Measurements from ENCODE around the gene FBXO42.
"Not testable (repeated sequence)": the region's sequence is repeated elsewhere in the genome, so short reads cannot be mapped to it uniquely, and the experiment has no call there.

Gene FBXO42

DNA sequence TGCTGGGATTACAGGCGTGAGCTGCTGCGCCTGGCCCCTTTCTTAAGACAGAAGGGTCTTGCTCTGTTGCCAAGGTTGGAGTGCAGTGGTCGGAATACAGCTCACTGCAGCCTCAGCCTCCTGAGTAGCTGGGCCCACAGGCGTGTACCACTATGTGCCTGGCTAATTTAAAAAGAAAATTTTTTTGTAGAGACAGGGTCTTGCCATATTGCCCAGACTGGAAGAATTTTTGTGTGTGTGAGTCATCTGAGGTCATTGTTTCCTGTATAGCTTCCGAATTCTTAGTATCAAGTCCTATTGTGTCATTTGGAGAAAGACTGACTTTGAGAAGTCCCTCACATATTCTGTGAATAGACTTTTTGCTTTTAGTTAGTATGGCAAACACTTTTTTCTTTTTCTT is 19.4 kb upstream of the FBXO42 start:
- DNase-seq, result no peak

DNA sequence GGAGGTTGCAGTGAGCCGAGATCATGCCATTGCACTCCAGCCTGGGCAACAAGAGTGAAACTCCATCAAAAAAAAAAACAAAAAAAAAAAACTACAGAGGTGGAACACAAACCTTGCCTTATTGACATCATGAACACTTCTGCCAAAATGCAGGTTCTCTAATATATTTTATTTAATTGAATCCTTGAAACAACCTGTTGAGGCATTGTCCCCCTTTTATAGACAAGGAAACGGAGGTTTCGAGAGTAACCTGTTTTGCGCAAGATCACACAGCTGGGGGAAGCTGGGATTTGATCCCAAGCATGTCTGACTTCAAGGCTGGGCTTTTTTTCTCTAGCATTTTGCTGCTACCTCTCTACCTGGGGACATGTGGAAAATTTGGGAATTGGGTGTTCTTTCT is 17.5 kb upstream of the FBXO42 start:
- no peak for DNase-seq

DNA sequence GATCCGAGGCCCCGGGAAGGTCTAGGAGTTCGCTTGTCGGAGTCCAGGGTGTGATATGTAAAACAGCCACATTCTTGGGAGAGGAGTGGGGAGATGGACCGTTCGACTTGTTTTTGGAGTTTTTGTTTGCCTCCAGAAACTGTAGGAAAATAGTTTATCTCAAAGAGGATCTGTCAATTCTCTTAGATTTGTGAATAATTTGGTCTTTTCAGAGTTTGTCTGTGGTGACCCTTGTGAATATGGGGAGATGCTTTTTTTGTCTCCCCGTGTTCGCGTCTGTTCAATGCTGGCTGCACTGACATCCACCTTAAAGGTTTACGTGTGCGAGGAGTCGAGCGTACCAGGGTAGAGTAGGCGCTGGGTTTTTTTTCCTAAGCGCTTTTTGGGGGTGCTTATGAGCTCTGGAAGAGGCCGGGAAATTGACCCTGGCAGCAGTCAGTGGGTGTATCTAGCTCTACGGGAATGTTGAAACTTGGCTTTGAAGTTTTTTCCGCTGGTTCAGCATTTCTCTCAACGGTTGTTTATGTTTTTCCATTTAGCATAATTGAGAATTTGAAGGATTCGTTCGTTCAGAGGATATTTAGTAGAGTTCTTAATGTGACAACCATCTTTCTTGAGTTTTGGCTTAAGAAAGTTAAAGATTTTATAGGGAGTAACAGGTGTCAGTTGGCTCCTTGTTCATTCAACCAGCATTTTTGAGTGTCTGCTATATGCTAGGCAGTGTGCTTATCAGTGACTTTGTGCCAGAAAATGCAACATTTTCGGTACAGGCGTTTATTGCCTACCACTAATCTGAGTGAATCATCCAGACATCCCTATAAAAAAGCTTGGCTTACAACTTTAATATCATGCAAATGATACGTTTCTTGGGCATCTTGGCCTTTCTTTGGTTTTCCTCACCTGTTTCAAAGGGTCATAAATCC is 15.9 kb upstream of the FBXO42 start:
- no peak for DNase-seq

DNA sequence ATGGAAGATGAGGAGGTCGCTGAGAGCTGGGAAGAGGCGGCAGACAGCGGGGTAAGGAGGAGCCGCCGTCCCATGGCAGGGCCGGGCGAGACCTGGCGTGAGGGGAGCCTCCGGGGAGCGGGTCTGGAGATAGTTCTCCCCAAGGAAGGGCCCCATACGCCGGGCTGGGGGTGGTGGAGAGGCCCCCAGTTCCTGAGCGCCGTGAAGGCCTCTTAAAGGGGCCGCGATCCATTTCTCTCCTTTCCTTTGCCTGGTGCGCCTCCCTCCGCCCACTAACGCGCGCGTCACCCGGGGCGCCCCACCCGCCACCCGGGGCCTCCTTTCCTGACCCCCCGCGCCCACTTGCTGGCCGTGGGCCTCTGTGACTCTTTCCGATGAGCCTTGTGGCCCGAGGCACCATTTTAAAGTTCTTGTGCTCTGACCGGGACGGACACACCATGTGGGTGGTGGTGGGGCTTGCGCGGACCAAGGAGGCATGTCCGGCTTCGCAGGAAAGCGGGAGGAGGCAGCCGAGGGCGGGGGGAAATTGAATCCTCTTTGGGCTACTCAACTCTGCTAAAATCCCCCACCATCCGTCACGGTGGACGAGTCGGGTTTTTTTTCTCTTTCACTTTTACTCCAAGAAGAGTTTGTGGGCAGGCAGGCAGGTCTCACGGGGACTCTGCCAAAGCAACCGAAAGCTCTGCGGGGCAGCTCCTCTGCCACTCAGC is 15.1 kb upstream of the FBXO42 start:
- peak; percentile 38 for DNase-seq

DNA sequence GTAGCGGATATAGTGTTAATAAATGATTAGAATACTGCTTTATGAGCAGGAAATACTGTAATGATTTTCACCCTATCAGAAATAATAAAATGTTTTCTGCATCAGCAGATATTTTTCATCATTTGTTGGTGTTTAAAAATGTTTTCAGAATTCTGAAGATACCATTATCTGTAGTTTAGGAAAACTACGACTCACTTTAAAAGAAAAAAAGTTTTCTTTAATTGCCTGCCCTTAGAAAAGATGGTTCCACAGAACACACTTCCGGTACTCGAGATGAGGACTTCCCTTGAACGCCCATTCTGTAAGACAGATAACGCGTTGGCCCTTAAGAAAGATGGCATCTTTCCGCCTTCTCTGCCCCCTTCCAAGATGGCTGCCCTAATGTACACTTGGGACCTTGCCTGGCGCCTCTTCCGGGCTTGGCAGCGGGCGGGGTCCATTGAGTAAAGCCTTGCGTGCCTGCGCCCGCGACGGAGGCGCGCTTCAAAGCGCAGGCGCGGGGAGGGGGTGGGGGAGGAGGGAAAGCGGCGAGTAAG is 14.5 kb upstream of the FBXO42 start, which contains the start of gene SZRD1:
Gene SZRD1, plus strand, starts transcription at position 521 of the 536 bp plus-strand sequence. CDS start 16 bp downstream, outside the sequence.
- DNase-seq, result no peak

DNA sequence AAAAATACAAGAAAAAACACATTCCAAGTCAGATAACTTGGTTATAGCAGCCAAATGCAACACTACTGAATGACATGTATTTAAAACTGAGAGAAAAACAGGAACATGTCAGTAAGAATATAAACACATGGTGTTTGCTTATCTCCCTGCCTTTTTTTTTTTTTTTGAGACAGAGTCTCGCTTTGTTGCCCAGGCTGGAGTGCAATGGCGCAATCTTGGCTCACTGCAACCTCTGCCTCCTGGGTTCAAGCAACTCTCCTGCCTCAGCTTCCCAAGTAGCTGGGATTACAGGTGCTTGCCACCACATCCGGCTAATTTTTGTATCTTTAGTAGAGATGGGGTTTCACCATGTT is 12.8 kb upstream of the FBXO42 start:
- not testable (repeated sequence) for DNase-seq

DNA sequence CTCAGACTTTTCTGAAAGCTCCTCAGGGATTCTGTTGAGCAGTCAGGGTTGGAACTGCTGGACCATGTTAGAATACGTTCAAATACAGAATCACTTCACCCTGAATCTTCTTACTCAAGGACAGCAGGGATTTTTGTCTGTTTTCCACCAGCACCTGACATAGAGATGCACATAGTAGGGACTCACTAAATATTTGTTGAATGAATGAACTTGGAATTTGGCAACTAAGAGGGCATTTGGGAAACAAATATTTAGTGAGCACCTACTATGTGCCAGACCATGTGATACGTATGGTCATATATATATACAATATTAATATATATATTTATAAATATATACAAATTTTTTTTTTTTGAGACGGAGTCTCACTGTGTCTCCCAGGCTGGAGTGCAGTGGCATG is 4.6 kb upstream of the FBXO42 start:
- no peak for DNase-seq

DNA sequence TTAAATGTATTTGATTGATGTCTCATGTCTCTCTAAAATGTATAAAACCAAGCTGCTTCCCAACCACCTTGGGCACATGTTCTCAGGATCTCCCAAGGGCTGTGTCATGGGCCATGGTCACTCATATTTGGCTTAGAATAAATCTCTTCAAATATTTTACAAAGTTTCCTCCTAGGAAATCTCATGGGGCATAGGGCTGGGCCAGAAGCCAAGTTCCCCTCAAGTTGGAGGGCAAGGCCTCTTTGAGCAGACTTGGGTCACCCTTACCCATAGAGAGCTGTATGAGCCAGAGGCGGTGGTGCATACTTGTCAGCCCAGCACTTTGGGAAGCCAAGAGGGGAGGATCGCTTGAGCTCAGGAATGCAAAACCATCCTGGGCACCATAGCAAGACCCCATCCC is 2.3 kb upstream of the FBXO42 start:
- DNase-seq, result no peak

DNA sequence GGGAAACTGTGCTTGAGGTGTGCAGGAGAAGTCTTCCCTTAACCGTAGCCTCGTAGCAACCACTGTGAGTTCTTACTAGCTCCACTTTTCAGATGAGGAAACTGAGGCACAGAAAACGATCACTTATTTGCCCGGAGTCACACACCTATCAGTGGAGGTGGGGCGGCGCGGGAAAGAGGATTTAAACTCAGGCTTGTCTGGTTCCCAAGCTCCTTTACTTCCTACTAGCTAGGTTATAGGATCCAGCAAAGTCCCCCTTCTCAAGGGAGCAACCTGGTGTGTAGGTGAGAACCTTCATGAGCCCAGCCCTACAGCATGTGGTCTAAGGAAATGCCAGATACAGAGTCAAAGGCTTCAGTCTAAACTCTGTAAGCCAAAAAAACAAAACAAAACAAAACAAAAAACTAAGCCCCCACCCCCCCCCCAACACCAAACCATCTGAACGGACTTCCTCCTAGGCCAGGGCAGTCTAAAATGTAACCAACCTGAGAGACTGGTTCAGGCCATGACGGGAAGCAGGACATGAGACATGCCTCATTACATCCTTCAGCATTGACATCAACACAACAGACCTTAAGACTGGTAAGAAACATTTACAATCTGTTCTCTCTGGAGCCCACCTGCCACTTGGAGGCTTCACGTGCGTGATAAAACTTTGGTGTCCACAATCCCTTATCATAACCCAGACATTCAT is 709 bp upstream of the FBXO42 start:
- DNase-seq, result no peak

DNA sequence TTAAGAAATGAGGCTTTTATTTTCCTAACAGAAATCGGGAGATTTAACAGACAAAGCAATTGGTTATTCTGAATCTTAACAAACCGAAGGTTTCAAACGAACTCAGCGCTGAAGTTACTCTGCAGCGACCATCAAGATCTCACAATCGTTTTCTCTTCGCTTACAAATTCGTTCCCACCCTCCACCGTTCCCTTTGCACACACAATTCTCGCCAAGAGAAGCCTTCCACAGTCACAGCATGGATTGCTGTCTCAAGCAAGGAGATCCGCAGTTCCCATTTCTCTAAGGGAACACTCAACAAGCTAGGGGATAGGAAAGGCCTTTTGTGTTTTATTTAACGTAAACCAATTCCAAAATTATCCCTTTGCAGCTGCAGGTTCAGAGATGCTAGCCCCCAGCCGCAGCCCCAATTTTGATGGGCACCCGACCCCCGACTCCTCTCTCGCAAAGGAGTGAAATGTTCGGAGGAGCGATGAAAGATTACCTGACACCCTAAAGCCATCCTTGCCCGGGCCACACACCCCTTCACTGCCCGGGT is 755 bp downstream of the FBXO42 start:
- no peak for DNase-seq

DNA sequence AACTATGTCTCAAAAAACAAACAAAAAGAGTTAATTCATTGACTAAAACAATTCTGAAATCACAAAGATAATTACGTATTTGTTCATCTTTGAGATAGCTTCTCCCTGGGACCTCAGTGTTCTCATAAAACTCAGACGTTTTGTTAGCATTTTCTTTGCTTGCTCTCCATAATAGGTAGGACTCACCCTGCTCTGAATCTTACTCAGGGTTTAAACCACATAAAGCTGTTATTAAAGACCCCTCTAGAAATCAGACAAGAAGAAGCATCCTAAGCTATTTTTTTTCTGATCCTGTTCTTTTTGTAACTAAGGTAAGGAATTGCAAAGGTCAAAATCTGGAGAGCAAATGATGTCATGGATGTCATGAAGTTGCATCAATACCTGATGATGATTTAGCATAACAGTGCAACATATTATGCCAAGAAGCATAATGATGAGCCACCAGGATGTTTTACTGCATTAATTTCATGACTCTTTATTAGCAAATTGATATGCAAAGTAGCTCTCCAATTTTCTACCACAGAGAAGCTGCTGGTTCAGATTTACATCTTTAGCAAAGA is 2.4 kb downstream of the FBXO42 start:
- no peak for DNase-seq

DNA sequence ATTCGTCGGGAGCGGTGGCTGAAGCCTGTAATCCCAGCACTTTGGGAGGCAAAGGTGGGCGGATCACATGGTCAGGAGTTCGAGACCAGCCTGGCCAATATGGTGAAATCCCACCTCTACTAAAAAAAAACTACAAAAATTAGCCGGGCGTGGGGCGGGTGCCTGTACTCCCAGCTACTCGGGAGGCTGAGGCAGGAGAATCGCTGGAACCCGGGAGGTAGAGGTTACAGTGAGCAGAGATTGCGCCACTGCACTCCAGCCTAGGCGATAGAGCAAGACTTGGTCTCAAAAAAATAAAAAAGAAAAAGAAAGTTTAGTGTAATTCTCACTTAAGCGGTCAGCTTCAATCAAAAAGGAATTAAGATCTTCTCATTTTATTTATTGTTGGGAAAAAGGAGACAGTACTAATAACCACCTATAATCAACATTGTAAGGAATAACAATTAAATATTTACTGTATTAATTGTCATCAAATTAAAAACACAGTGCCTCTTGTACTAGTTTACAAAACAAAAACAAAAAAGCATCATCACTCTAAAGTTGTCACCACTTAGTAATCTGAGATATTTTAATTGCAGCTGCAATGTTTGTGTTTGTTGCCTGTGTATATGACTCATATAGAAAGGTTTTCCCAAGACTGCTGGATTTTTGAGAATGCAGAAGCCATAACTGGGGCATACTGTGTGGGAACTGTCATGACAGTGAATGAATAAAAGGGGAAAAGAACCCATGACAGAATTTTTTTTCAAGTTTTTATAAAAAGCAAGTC is 3.7 kb downstream of the FBXO42 start:
- no peak for DNase-seq

DNA sequence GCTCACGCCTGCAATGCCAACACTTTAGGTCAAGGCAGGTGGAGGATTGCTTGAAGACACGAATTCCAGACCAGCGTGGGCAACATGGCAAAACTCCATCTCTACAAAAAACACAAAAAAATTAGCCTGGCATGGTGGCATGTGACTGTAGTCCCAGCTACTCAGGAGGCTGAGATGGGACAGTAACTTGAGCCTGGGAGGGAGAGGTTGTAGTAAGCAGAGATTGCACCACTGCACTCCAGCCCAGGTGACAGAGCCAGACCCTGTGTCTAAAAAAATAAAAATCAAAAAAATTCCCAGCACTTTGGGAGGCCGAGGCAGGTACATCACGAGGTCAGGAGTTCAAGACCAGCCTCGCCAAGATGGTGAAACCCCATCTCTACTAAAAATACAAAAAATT is 9.0 kb downstream of the FBXO42 start:
- DNase-seq, result not testable (repeated sequence)

DNA sequence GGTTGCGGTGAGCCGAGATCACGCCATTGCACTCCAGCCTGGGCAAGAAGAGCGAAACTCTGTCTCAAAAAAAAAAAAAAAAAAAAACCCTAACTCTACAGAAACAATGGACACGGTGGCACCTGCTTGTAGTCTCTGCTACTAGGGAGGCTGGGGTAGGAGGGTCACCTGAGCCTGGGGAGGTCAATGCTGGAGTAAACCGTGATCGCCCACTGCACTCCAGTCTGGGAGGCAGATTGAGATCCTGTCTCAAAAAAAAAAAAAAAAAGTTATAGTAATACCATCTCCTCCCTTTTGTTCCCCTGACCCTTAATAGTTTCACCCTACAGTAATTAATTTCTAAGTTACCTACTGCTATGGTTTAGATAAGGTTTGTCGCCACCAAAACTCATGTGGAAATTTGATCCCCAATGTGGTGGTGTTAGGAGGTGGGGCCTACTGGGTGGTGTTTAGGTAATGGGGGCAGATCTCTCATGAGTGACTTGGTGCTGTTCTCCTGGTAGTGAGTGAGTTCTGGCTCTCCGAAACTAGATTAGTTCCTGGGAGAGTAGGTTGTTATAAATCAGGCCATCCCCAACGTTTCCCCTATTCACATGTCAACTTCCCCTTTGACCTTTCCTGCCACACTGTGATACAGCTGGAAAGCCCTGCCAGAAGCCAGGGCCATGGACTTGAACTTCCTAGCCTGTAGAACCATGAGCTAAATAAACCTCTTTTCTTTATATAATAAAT is 9.8 kb downstream of the FBXO42 start:
- no peak for DNase-seq

DNA sequence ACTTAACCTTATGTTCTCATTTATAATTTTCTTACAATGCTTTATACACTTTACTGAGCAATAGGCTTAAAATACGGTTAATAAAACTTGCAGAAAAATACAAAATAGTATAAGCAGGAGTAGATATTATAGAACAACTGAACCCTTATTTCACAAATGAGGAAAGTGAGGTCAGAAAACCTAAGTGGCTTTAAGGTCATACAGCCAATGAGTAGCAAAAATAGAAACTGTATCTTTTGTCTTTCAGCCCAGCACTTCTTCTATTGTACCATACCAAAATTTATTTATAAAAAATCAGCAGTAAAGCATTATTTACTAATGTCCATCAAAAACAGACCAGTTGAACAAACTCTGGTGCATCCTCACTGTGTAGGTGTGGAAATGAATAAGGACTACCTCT is 11.6 kb downstream of the FBXO42 start:
- DNase-seq, result no peak

DNA sequence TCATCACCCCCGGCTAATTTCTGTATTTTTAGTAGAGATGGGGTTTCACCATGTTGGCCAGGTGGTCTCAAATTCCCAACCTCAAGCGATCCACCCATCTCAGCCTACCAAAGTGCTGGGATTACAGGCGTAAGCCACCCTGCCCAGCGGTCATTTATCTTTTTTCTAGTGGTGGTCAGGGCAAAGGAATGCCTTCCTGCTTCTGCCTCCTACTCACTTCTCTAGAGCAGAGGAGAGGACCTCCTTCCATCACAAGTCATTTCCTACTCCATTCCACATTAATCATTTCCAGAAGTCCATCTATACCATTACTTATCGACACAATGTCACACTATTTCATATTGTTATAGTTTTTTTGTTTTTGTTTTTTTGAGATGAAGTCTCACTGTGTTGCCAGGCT is 13.3 kb downstream of the FBXO42 start:
- DNase-seq, result no peak

DNA sequence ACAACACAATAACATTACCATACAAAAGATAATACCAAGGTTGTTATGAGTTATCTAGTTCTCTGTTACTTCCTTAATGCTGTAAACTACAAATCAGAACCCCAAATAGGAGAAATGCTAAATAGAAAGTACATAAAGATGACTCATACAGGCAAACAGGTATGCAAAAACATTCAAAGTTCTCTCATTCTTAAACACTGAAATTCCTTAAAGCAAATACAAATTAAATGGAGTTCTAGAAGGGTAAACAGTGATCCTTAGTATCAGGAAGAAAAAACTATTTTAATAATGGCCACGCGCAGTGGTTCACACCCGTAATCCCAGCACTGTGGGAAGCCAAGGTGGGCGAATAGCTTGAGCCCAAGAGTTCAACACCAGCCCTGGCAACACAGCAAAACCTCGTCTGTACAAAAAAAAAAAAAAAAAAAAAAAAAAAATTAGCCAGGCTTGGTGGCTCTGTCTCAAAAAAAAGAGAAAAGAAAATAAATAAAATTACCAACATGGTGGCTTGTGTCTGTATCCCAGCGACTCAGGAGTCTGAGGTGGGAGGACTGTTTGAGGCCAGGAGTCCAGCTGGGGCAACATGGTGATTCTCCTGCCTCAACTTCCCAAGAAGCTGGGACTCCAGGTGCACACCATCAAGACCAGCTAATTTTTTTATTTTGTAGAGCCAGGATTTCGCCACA is 17.5 kb downstream of the FBXO42 start:
- DNase-seq, result no peak

DNA sequence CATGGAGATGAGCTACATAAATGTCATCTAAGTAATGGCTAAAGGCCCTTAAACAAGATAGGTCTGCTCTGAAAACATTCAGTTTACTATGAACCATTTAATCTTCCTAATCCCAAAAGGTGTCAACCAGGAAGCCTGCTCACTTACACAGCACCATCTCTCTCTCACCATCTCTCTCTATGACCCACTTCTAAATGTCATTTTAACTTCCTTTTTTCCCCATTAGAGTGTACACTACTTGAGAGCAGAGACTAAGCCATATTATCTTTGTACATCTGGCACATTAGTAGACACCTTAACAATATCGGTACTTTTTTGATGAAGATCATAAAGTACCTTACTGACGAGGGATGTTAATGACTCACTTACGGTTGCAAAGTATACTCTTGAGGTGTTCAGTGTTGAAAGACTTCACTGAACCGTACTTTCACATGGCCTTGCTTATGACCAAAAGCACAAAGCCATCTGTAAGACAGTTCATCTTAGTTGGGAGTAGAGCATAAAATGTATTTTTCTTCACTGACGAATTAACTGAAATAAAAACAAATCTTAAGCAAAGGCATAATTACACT is 25.4 kb downstream of the FBXO42 start:
- no peak for DNase-seq

DNA sequence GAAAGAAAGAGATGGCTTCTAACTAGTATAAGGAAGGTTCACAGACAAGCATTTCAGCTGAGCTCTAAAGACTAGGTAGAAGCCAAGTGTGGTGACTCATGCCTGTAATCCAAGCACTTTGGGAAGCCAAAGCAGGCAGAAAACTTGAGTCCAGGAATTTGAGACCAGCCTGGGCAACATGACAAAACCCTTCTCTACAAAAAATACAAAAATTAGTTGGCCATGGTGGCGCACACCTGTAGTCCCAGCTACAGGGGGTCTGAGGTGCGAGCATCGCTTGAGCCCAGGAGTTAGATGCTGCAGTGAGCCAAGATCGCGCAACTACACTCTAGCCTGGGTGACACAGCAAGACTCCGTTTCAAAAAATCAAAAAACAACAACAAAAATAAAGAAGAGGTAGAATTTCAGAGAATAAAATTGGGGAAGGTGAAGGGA is 27.8 kb downstream of the FBXO42 start:
- no peak for DNase-seq

Measured in cortex of kidney (tissue), 1 donor.